NB4 (cell line): ENCODE results near the gene NCAM1.

Experiments
- DNase-seq: peaks from one replicate; pipeline ENCODE4 v3.0.0; 2010; ENCODE audit warnings: low read depth
- H3K4me3 ChIP-seq: one replicate; pipeline ENCODE4 v1.5.1; 2011; ENCODE audit warnings: mild to moderate bottlenecking, low read depth, low read length, moderate library complexity
- MYC ChIP-seq: IDR thresholded peaks from 2 replicates; pipeline ENCODE4 v1.6.1; 2011; ENCODE audit warnings: low read depth, low read length
- POLR2A ChIP-seq: IDR thresholded peaks from 2 replicates; pipeline ENCODE4 v1.6.1; 2011; ENCODE audit warnings: mild to moderate bottlenecking; ENCODE audit not compliant: insufficient read length; ENCODE audit errors: extremely low read depth
- TF ChIP-seq, protein P1 (sequence below): IDR thresholded peaks from one replicate; pipeline ENCODE4 v1.5.1; 2012; ENCODE audit warnings: low read depth, low read length
- TF ChIP-seq, protein P2 (sequence below): IDR thresholded peaks from 2 replicates; pipeline ENCODE4 v1.6.1; 2011; ENCODE audit warnings: low read depth, low read length

NCAM1 gene

DNA sequence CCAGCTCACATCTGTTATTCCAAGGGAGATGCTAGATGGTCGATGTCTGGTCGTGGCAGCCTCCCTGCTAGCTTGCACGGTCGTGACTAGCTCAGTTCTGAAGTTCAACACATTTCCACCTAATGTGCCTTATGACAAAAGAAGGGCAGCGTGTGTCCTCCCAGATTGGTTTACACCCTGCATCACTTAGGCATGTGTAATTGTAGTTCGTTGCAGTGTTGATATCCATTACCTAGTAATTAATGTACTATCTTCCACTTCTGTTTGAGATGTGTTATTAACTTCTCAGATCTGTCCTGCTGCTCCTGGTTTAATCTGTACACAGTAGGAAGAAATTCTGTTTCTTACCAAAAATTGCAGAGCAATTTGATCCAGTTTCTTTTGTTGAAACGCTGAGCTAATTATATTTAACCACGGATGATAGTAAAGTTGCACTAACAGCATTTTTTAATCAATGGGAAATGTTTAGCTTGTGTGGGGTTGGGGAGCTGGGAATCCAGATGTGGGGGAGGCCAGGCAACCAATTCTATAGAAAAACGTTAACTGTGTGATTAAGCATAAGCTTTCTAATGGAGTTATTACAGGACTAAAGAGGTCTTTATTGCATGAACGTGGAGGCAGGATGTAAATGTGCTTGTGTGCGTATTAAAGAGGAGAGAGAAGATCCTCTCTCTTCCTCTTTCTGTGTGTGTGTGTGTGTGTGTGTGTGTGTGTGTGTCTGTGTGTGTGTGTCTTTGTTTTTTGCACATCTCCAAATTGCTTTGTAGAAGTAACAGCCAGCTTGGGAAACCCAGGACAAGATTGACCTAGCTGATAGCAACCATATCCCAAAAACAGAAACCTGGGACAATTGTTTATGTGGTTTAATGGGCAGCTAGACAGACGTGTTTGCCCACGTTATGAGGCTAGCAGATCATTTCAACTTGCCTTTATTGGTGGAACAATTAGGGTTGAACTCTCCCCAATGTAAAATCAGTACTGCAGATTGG lies 207.4 kb downstream of the NCAM1 start:
- TF ChIP-seq POLR2A (no peak), MYC (no peak)
- TF ChIP-seq, protein P1, sequence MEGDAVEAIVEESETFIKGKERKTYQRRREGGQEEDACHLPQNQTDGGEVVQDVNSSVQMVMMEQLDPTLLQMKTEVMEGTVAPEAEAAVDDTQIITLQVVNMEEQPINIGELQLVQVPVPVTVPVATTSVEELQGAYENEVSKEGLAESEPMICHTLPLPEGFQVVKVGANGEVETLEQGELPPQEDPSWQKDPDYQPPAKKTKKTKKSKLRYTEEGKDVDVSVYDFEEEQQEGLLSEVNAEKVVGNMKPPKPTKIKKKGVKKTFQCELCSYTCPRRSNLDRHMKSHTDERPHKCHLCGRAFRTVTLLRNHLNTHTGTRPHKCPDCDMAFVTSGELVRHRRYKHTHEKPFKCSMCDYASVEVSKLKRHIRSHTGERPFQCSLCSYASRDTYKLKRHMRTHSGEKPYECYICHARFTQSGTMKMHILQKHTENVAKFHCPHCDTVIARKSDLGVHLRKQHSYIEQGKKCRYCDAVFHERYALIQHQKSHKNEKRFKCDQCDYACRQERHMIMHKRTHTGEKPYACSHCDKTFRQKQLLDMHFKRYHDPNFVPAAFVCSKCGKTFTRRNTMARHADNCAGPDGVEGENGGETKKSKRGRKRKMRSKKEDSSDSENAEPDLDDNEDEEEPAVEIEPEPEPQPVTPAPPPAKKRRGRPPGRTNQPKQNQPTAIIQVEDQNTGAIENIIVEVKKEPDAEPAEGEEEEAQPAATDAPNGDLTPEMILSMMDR: no peak
- TF ChIP-seq, protein P2, sequence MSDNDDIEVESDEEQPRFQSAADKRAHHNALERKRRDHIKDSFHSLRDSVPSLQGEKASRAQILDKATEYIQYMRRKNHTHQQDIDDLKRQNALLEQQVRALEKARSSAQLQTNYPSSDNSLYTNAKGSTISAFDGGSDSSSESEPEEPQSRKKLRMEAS: no peak
- DNase-seq: no peak

DNA sequence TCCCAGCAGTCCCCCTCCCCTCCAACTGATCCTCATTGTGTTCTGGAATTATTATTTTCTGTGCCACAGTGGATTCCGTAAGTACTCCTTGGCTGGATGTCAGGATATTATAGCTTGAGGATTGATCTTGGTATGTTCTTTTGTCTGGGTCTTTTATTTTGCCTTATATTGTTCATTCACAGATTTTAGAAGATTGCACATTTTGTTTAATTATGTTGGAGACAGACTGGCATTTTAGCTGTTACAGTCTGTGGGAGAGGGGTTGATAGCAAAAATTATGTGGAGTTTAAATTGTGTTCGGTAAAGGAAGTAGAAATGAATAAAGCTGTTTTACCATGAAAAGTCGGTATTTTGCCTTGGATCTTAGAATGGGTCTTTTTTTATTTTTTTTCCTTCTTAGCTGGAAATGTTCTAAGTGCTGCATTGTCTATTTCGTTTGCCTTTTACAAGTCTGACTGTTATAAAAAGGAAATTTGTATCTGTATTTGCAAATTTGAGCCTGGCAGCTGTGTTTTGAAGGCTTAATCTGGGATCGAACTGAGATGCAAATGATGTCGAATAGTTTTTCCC lies 211.2 kb downstream of the NCAM1 start:
- no peak for DNase-seq
- H3K4me3 ChIP-seq: no peak overlapping the region
- TF ChIP-seq POLR2A: no peak
- TF ChIP-seq, protein P2: no peak

More for the DNA sequence above, 207.4 kb downstream of the NCAM1 start:
- no peak overlapping the region for H3K4me3 ChIP-seq

DNA sequence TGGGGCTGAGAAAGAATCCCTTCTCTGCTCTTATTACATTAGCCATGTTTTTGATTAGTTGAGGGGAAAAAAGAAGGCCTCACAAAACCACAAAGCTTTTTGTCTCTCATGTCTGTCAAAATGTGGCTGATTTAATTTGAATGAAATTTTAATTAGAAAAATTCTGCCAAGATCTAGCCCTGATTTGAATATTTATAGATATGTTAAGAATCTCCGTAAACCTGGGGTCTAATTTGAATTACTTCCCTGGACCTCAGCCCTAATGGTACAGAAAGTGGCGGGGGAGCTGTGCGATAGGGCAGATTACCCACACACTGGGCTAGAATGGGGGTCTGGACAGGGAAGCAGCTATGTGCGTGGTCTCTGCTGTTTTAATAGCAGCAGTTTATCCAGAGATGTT lies 211.9 kb downstream of the NCAM1 start:
- no peak for DNase-seq
- no peak overlapping the region for H3K4me3 ChIP-seq
- TF ChIP-seq, protein P1: no peak
- TF ChIP-seq MYC: no peak
- TF ChIP-seq, protein P2: no peak
- TF ChIP-seq POLR2A: no peak

DNA sequence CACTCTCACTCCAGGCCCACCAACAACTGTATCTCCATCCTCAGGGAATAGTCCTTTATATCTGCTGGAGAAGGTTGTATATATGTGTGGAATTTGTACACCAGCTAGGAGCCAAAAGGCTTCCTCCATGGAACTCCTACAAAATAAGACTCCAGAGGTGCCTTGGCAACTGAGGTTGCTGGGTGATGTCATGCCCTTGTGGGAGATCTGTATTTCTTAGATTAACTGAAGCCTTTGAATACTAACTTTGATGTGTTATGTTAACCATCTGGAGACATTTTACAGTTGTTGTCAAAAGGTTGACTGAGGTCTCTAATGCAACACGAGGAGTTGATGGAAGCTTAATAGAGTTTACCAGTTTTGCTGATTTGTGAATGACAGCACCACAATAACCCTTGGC lies 213.7 kb downstream of the NCAM1 start:
- DNase-seq: no peak
- no peak overlapping the region for H3K4me3 ChIP-seq
- TF ChIP-seq, protein P2: no peak
- no peak for TF ChIP-seq POLR2A
- TF ChIP-seq, protein P1: no peak
- TF ChIP-seq MYC: no peak

DNA sequence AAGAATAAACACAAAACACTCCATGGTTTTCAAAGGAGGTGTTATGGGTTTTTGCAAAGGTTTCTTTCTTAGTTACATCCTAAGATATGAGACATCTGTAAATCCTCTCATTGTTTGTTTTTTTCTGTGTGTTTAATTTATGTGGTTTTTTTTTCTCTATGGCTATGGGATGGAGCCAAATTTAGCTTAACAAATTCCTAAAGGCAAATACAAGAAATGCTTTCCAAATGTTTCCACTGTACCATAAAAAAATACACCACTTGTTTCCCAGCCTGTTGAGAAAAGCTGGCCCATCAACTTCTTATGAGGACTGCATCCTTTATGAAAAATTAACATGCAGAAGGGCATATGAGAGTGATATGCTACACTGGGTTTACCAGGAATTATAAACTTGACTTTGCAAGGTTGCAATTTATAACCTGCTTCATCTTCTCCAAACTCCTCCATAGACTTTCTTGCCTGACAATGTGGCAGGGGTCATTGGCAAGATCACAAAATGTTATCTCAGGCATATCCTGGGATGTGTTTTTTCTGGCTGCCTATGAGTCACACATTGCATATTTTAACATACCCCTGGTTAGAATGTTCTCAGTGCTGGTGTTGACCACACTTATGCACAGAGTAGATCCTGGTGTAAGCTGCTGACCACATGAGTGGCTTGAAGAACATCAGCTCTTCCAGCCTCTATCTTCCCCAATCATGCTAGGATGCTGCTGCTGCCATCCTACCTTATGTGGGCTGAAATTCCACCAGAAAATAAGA lies 215.6 kb downstream of the NCAM1 start:
- H3K4me3 ChIP-seq: no peak overlapping the region
- DNase-seq: no peak
- TF ChIP-seq POLR2A (no peak), MYC (no peak)
- TF ChIP-seq, protein P2: no peak
- TF ChIP-seq, protein P1: no peak
